HG03575 (cell line): ENCODE data around the gene STAP1.
"Not testable (repeated sequence)": the region's sequence is repeated elsewhere in the genome, so short reads cannot be mapped to it uniquely, and the experiment has no call there.

ENCODE experiments used
- ATAC-seq: cut with Tn5 transposase; IDR thresholded peaks from one replicate; pipeline ENCODE4 v1.9.1; 2021; ENCODE audit not compliant: unreplicated experiment, insufficient number of reproducible peaks, low FRiP score; ENCODE audit errors: extremely low read depth

STAP1 gene, protein sequence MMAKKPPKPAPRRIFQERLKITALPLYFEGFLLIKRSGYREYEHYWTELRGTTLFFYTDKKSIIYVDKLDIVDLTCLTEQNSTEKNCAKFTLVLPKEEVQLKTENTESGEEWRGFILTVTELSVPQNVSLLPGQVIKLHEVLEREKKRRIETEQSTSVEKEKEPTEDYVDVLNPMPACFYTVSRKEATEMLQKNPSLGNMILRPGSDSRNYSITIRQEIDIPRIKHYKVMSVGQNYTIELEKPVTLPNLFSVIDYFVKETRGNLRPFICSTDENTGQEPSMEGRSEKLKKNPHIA

DNA sequence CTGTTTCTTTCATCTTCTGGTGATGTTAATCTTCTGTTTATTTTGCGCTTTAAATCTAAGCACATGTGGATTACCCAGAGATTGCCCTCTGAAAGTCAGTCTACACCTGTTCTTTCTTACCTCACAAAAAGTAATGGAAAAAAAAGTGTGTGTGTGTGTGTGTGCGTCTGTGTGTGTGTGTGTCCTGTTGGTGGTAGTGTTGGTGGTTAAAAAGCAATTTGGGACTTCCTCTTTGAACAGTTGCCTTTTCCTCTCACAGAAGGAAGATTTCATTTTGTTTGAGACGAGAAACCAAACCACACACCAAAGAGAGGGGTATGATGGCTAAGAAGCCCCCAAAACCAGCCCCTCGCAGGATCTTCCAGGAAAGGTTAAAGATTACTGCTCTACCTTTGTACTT lies at the start of gene STAP1:
Gene STAP1 (plus strand): TSS at position 235 of the 400 bp plus-strand sequence. CDS start 83 bp downstream, at position 318.
- no peak for ATAC-seq

DNA sequence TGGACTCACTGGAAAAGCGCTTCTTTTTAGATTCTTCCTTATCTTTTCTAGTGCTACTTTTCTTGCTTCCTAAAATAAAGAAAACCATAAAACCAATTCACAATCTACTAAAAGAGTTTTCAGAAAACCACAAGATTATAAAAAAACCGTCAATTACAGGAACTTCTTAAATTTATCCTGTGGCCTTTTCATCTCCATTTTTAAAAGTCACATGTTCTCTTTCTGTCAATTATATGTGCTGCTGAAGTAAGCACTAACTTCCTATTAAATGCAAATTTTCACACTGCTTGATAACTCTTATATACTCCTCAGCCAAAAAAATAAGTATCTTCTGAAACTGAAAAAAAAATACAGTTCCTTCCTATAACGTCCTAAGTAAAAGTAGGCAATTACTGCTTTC lies 46.0 kb upstream of the STAP1 start:
- ATAC-seq = no peak

DNA sequence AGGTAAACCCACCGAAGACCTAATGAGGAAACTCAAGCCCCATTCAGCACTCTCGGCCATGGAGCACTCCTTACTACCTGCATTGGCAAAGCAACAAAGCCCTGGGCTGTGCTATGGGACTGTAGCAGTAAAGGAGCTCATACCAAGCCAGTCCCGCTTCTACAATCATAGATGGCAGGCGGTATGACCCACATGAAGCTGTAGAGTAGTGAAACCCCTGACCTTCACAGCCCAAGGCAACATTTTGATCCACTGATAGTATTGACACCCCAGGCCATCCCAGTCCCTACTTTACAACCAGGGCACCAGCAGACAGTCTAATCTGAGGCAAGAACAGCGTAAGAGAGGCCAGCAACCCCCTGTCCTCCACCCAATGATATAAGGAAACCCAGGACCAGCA lies 38.4 kb upstream of the STAP1 start:
- no peak for ATAC-seq

DNA sequence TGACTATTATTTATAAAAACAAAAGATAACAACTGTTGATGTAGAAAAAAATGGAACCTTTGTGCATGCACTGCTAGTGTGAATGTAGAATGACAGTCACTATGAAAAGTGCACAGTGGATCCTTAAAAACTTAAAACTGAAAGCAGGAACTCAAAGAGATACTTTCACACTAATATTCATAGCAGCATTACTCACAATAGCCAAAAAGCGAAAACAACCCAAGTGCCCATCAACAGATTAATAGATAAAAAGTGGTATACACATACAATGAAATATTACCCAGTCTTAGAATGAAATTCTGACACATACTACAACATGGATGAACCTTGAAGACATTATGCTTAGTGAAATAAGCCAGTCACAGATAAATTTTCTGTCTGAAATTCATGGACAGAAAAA lies 37.0 kb upstream of the STAP1 start:
- no peak for ATAC-seq

DNA sequence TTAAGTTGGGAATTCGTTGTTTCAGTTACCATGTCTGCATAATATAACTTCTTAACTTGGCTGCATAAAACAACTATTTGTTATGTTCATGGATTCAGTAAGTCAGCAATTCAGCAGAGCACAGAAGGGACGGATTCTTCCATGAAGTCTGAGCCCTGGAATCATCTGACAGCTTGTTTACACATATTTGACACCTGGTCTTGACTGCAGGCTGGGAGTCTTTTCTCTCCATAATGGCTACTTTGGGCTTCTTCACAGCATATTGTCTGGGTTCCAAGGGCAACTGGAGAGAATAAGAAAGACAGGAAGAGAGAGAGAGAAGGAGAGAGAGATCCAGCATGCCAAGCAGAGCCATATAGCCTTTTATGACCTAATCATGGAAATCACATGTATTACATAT lies 36.3 kb upstream of the STAP1 start:
- ATAC-seq = no peak

DNA sequence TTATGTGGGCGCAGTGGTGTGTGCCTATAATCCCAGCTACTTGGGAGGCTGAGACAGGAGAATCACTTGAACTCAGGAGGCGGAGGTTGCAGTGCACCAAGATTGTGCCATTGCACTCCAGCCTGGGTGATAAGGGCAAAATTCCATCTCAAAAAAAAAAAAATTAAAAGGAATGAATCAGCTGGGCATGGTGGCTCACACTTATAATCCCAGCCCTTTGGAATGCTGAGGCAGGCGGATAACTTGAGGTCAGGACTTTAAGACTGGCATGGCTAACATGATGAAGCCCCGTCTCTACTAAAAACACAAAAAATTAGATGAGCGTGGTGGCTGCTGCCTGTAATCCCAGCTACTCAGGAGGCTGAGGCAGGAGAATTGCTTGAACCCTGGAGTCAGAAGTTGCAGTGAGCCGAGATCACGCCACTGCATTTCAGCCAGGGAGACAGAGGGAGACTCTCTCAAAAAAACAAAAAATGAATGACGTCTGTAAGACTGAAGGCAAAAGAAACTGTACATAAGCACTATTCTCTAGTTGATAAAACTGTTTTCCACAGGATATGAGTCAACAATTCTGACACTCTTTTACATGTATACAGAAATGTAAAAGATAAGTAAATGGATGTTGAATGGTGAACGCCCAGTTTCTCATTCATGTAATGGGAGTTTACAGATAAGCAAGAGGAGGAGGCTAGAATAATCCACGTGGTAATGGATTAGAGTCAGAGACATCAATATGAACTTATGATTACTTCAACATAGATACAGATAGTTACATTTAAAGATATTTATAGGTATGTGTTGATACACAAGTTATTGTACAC lies 35.5 kb upstream of the STAP1 start:
- no peak for ATAC-seq

DNA sequence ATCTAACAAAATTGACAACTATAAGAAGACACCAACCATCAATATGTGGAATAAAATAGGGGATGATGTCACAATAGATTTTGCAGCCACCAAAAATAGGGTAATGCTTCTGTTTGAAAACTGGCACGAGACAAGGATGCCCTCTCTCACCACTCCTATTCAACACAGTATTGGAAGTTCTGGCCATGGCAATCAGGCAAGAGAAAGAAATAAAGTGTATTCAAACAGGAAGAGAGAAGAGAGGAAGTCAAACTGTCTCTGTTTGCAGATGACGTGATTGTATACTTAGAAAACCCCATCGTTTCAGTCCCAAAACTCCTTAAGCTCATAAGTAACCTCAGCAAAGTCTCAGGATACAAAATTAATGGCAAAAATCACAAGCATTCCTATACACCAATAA lies 34.4 kb upstream of the STAP1 start:
- not testable (repeated sequence) for ATAC-seq

DNA sequence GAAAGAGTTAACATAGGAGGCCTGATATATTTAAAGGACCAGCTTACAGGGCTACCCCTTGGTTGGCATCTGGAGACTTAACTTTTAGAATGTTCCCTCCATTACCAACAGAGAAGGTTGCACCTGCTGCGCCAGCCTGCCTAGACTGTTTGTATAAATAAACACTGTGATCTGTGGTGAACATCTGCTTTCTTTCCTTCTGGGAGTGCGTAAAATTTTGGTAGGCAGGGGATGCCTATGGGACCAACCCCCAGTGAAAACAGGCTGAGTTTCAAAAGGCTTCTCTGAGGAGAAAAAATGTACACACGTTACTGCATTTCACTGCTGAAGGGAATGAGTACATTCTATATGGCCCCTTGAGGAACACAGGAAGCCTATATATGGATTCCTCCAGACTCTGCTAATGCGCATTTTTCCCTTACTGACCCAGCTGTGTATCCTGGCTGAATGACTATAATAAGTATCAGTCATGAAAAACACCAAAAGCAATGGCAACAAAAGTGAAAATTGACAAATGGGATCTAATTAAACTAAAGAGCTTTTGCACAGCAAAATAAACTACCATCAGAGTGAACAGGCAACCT lies 27.1 kb upstream of the STAP1 start:
- no peak for ATAC-seq

DNA sequence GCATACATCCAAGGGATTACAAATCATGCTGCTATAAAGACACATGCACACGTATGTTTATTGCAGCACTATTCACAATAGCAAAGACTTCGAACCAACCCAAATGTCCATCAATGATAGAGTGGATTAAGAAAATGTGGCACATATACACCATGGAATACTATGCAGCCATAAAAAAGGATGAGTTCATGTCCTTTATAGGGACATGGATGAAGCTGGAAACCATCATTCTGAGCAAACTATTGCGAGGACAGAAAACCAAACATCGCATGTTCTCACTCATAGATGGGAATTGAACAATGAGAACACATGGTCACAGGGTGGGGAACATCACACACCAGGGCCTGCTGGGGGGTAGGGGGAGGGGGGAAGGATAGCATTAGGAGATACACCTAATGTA lies 26.1 kb upstream of the STAP1 start:
- not testable (repeated sequence) for ATAC-seq

DNA sequence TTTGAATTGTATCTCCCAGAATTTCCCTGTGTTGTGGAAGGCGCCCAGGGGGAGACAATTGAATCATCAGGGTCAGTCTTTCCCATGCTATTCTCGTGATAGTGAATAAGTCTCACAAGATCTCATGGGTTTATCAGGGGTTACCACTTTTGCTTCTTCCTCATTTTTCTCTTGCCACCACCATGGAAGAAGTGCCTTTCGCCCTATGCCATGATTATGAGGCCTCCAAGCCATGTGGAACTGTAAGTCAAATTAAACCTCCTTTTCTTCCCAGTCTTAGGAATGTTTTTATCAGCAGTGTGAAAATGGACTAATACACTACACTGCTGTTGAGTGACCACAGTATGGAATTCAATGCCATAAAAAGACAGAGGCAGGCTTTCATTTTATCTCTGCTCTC lies 25.4 kb upstream of the STAP1 start:
- no peak for ATAC-seq

DNA sequence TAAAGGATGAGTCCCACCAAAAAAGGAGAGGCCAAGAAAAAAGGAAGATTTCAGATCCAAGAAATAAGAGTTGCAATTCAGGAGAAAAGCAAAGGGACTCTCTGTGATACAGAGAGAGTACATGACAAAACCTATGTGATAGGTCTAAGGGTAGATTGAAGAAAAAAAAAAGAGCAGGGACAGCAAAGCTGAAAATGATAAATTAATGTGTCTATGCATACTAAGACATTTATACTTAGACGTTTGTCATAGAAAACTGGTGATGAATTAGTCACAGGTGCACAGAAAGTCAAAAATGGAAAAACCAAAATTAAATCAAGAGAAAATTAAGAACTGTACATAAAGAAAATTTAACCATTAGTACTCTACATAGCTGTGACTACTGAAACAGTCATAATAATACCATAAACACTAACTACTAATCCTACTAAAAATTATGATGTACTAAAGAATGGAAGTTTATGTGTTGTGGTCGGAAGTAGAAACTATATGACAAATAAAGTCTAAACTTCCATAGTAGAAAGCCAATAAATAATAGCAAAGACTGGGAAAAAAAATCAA lies 23.2 kb upstream of the STAP1 start:
- ATAC-seq = no peak

DNA sequence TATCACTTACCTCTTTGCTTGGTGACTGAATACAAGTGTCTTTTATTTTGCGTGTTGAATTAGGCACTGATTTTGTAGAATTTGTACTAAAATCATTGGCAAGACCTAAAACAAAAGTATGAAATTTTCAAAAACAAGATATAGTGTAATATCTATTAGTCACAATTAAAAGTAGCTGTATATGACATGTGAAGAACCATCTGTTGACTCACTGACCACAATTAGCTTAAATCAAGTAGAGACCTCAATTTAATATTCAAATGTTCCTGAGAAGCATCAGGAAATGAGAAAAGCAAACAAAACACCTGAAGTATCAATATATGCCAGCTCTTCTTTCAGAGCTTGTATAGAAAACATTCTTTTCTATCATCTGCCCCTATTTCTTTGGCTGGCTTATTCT lies 18.7 kb upstream of the STAP1 start:
- ATAC-seq = no peak

DNA sequence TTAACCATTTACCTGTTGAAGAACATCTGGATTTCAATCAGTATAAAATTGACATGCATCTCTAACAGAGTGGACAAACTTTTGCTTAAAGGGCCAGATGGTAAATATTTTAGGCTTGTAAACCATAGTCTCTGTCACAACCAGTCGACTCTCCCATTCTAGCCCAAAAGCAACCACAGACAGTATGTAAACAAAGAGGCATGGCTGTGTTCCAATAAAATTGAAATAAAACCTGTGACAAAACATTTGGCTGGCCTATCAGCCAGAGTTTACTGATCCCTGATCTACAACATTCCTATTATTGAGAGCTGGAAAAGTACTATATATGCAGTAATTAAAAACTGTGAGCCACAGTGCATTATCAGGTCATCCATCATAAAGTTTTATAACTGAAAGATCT lies 16.5 kb upstream of the STAP1 start:
- ATAC-seq = no peak

DNA sequence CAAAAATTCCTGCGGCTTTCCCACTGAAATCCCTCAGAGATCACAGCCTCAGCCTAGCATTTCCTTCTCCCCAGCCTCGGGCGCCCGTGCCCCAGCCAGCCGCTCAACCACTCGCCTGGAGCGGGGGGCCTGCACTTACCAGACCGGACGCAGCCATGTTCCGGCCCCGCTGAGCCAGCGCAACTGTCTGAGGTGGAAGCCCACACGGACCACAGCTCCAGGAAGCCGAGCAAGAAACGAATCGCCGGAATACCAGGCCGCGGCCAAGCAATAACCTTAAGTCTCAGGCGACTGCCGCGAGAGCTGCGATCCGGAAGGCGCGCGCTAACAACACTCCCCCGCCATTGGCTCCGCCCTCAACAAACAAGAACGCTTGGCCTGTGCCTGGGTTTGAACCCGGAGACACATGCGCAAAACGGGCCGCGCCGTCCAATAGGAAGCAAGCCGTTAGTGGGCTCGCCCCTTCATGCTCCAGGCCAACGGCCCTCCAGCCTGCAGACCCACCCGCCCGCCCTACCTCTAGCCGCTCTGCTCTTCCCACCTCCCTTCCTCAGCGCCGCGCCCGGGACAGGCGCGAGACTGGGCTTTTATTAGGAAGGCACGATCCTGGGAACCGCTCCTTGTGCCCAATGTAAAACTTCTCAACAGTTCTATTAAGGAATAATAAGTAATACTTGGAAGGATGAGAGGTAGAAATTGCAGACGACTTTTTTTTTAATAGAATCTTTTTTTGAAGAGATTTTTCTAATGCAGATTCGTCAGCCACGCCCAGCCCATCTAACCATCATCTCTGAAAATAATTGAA lies 13.1 kb upstream of the STAP1 start, which contains the start of gene CENPC:
Gene CENPC (minus strand): TSS at position 305 of the 805 bp plus-strand sequence. CDS start 148 bp downstream, at position 157.
- ATAC-seq = peak; percentile 84

DNA sequence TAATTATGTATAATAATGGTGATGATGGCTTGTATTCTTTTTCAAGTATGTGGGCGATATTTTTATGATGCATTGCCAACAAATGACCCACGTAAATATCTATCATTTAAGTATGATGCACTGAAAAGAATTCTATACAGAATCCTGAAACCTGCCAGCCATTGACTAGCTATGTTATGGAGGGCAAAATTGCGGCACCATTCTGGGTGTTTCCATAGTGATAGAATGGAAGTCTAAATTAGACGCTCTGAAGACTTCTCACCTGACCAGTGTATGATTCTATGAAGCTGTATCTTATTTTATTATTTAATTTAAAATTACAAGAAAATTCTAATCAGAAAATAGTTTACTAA lies 12.5 kb upstream of the STAP1 start:
- no peak for ATAC-seq

DNA sequence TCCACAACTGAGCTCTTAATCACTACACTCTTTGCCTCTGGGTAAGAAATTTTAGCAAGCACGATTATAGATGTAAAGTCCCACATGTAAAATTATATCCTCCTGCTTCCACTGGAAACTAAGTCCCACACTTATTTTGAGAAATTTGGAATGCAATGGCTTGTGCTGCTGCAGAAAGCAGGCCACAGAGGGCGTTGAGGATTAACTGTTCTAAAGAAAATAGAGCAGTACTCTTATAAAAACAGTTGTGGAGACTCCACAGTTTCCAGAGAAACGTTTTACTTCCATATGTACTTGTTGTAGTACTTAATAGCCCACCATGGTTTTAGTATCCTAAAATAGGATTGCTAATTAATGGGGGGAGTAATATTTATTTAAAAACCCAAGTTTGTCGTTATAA lies 11.6 kb upstream of the STAP1 start:
- no peak for ATAC-seq

DNA sequence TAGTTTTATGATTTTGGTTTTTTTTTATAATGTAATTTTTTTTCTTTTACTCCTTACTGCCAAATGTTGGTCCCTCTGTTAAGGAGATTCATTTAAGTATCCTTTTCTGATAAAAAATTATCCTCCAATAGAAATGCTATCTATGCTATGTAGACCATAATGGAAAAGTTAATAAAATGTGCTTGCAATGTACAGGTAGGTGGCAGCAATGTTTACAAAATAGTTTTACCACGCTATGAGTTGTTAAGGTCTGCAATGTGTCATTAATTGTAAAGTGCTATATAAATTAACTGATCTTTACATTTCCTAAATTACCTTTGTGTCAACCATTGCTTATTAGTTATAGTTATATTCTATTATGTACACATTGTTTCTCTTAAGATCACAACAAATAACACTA lies 9.4 kb upstream of the STAP1 start:
- peak; percentile 21 for ATAC-seq

DNA sequence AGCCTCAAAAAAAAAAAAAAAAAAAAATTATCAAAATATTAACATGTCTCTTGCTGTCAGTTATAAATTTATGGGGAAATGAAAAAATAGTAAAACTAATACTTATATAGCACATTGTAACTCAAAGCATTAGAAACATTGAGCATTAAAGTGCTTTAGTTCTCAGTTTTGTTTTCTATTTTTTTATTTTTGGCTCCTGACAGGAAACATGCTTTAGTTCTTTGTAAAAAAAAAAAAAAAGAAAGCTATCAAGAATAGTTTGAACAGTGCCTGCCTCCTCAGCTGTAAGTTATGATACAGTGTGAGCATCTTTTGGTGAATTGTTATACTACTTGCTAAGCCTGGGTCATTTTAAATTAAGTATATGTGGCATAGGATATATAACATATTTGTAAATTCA lies 8.1 kb upstream of the STAP1 start:
- no peak for ATAC-seq

DNA sequence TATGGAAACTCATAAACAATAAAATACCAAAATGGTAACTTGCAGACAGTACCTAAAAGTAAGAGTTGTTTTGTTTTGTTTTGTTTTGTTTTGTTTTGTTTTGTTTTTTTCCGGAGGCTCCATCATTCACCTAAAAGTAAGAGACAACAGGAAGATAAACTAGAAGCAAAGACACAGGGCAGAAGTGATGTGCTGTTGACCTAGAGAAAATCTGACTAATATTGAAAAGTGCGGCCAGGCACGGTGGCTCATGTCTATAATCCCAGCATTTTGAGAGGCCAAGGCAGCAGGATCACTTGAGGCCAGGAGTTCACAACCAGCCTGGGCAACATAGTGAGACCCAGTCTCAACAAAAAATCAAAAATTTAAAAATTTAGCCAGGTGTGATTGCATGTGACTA lies 7.7 kb upstream of the STAP1 start:
- no peak for ATAC-seq
